GM21381 (cell line): Measurements from ENCODE around the gene C4B.

Experiments
- ATAC-seq: cut with Tn5 transposase; IDR thresholded peaks from one replicate; pipeline ENCODE4 v1.9.1; 2021; ENCODE audit warnings: mild to moderate bottlenecking, moderate library complexity; ENCODE audit not compliant: unreplicated experiment

Gene C4B

DNA sequence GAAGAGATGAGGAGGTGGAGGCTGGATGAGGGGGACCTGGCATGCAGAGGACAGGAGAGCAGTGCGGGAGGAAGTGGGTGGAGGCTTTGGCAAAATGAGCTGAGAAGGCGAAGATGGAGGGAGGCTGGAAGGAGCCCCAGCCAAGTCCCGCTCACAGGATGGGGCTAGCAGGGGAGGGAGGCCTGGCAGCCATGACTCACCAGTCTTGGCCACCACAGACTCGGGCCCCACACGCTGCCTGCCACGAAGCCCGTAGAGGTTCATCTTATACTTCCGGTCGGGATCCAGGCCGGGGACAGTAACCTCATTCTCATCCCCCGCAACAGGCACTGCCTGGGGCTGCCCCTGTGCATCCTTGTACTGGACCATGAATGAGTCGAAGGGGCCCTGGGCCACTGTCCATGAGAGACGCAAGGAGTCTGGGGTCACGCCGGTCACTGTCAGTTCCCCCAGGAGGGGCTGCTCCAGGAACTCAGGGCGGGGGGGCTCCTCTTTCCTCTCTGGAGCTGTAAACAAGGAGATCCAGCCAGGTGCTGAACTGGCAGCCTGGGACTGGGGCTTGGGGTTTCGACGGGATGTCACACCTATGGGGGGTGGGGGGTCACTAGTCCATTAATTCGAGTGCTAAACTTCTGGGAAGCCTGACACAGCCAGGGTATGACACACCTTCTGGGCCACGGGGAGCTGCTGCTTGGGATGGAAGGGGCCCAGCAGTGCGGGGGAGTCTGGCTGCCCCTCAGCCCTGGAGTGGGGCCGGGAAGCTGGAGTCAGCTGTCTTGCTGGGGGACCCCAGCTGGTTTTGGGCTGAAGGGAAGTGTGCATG is 66.8 kb downstream of the C4B start:
- no peak for ATAC-seq

DNA sequence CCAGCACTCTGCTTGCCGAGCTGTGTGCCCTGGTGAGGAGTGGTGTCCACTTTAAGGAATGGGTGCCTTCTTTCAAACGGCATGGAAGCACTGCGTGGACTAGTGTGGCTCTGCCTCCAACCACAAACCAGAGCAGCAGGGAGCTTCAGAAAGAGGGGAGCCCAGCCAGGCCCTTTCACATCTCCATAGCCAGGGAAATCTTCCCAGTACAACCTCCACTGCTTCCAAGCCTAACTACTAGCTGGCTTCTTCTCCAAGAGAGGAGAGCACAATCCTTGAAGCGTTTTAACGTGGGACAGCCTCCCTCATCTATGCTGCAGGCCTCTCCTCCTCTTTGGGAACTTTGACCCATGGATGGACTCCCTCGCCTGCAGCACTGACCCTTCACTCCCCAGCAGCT is 67.9 kb downstream of the C4B start:
- ATAC-seq = no peak

DNA sequence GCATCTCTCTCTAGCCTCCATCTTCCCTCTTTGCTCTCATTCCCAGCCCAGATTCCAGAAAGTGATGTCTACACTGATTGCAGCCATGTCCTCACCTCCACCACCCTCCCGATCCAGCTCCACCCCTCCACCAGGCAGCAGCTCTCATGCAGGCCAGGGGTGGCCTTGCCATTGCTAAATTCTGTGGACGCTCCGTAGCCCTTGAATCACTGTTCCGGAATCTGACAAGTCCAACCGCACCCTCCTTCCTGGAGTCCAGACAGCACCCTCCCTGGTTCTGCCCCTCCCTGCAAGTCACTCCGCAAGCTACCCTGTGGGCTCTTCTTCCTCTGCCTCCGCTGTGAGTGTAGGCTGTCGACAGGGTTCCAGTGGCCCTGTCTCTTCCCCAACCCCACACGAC is 68.3 kb downstream of the C4B start:
- ATAC-seq = no peak

DNA sequence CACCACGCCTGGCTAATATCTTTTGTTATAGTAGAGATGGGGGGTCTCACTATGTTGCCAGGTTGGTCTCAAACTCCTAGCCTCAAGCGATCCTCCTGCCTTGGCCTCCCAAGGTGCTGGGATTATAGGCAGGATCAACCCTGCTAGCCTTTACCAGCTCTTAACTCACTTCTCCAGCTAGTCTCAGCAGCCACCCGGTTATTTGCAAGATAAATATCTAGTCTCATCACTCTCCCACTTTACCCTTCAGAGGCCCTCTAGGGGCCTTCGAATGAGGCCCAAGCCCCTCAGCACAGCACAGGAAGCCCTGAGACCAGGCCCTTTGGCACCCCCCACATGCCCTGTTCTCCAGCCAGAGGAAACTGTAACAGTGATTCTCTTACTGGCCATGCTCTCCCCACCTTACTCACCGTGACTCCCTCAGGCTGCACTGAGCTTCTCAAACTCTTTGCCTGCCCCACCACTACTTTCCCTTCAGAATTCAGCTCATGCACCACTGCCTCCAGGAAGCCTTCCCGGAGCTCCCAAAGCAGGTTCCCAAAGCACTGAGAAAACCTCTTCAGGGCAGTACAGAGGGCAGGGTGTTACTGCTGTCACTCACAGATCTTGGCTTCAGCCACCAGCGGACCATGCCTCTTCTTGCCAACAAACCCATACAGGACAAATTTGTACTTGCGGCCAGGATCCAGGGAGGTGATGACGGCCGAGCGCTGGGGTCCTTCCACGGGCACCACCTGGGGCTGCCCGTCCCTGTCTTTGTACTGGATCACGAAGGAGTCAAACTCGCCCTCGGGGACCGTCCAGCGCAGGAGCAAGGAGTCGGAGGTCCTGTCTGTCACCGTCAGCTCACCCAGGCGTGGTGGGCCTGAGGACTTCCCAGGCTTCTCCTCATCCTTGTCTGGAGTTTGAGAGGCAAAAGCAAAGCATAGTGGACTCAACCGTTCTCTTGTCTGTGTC is 69.5 kb downstream of the C4B start:
- no peak for ATAC-seq

DNA sequence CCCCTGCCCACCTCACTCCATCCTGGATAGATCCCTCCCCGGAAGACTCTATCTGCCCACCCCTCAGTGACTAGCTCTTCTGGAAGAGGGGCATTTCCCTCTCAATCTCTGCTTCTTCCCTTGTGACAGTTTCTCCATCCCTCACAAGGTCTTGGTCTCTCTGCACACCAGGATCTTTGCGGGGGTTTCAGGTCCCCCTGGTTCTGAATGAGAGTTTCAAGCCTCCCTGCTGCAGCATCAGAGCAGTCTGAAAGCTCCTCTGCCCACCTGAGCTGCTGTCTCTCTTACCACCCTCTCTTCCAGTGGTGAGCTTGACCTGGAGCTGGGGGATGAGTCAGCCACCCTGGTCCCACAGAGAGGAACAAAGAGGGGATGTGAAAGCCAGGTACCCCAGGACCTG is 70.2 kb downstream of the C4B start:
- no peak for ATAC-seq
